Measurements from ENCODE around the gene SPP2.

DNA sequence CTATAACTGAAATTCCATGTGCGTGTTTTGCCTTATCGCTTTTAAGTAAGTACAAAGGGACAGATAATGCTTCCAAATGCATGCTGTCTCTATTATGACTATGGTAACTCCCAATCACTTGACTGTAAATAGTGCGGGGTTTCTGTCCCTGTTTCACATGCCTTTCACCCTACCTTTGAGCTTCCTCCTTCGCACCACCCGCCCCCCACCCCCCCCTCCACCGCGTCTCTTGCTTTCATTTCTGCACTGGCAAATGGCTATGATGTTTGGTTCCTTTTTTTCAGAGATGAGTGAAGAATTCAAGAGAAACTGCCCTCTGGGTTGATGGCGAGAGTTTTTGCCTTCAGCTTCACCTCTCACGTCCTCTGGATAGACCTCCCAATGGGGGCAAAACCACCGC lies 25.0 kb upstream of the SPP2 start:
- no peak for TF ChIP-seq CTCF (IDR thresholded peaks at IDR 0.05; ENCODE audit: insufficient read depth, low read length)
- TF ChIP-seq, protein P1, sequence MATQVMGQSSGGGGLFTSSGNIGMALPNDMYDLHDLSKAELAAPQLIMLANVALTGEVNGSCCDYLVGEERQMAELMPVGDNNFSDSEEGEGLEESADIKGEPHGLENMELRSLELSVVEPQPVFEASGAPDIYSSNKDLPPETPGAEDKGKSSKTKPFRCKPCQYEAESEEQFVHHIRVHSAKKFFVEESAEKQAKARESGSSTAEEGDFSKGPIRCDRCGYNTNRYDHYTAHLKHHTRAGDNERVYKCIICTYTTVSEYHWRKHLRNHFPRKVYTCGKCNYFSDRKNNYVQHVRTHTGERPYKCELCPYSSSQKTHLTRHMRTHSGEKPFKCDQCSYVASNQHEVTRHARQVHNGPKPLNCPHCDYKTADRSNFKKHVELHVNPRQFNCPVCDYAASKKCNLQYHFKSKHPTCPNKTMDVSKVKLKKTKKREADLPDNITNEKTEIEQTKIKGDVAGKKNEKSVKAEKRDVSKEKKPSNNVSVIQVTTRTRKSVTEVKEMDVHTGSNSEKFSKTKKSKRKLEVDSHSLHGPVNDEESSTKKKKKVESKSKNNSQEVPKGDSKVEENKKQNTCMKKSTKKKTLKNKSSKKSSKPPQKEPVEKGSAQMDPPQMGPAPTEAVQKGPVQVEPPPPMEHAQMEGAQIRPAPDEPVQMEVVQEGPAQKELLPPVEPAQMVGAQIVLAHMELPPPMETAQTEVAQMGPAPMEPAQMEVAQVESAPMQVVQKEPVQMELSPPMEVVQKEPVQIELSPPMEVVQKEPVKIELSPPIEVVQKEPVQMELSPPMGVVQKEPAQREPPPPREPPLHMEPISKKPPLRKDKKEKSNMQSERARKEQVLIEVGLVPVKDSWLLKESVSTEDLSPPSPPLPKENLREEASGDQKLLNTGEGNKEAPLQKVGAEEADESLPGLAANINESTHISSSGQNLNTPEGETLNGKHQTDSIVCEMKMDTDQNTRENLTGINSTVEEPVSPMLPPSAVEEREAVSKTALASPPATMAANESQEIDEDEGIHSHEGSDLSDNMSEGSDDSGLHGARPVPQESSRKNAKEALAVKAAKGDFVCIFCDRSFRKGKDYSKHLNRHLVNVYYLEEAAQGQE (IDR thresholded peaks at IDR 0.05; ENCODE audit: insufficient replicate concordance, low read depth), result no peak
